ENCODE results near the gene CAVIN3.
"Not testable (repeated sequence)": the region's sequence is repeated elsewhere in the genome, so short reads cannot be mapped to it uniquely, and the experiment has no call there.

CAVIN3 gene

GRCh38 chr11:6326303-6326702, 6.0 kb upstream of the CAVIN3 start:
- DNase-seq (ENCODE audit: low read depth), result no peak

DNA sequence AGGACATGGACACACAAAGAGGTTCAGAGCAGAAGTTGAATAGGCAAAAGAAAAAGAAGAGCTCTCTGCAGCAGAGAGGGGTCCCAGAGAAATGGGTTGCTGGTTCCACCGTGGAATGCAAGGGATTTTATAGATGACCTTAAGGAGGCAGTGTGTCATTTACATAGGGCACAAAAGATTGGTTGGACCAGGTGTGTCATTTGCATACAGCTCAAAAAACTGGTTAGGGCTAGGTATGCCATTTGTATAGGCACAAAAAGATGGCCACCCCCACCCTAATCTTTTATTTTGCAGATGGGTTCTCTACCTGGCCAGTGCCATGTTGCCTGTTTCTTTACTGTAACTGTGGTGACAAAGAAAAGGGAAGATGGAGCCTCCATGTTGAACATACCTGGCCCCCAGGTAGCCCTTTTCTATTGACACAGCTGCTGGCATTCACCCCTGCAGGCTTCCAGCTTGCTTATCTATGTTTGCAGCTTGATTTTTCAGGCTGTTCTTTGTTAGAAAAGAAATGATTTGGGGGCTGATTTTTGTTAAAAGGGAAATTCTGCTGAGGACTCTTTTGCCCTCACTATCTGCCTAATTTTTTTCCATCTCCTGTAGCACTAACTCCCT, 3.1 kb upstream of the CAVIN3 start:
- no peak for DNase-seq (ENCODE audit: low read depth)

DNA sequence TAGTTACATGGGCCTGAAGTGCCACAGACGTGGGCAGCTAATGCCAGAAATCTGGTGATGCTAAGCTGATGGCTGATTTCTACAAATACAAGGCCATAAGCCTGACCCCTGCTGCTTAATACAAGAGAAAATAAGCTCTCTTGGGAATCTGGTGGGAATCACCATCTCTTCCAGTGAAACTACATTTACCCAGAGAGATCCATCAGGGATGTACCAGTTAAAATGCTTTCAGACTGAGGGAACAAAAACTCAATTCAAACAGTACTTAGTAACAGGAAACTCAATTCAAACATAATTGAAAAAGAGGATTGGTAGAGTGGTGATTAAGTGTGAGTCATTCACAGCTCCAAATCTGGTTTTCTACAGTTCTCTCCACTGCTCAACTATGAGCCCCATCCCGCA, 1.7 kb upstream of the CAVIN3 start:
- no peak for DNase-seq (ENCODE audit: low read depth)

GRCh38 chr11:6321356-6321755, 1.1 kb upstream of the CAVIN3 start:
- DNase-seq (ENCODE audit: low read depth), result no peak

DNA sequence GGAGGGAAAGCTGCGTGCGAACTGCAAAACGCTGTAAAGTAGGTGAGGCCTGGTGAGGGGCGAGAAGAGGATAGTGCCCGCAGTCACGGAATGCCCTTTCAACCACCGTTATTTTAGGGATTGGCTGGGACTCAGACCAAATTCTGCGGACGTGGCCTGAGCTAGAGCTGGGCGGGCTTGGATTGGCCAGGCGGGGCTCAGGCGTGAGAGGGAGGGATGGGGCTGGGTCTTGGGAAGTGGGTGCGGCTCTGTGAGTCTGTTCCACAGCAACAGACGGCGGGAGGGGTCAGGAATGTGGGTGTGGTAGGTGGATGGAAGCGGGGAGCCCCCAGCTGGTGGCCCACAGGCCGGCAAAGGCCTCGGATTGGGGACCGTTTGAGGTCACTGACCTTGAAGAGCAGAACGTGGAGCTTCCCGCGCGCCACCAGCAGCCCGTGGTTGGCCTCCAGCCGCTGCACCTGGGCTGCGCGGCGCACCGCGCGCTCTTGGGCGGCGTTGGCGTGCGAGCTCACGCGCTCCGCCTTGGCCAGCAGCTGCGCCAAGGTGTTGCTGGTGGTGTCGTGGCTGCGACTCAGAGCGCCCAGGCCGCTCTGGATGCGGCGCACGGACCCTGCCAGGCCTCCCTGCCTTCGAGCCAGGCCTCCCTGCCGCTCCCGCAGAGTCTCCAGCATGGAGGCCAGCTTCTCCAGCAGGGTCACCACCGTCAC, 444 bp downstream of the CAVIN3 start:
- no peak for DNase-seq (ENCODE audit: low read depth)

- DNase-seq (ENCODE audit: low read depth), result no peak
These were observed 1.1 kb downstream of the CAVIN3 start for GRCh38 chr11:6319001-6319703.

DNA sequence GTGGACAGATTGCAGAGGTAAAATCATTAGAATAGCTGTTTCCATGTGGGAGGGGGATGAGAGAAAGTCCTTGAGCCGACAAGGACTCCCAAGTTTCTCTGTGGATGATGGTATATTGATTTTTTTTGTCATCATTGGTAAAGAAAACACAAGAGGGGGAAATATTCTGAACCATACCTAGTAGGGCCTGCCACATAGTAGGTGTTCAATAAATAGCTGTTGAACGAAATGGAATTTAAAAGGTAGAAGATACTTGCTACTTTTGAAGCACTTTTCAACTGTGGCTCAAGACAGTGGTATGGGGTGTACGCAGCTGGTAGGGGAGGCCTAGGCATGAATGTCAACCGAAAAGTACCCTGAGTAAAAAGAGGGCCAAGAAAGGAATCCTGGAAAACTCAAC, 2.1 kb downstream of the CAVIN3 start:
- DNase-seq (ENCODE audit: low read depth), result no peak

DNA sequence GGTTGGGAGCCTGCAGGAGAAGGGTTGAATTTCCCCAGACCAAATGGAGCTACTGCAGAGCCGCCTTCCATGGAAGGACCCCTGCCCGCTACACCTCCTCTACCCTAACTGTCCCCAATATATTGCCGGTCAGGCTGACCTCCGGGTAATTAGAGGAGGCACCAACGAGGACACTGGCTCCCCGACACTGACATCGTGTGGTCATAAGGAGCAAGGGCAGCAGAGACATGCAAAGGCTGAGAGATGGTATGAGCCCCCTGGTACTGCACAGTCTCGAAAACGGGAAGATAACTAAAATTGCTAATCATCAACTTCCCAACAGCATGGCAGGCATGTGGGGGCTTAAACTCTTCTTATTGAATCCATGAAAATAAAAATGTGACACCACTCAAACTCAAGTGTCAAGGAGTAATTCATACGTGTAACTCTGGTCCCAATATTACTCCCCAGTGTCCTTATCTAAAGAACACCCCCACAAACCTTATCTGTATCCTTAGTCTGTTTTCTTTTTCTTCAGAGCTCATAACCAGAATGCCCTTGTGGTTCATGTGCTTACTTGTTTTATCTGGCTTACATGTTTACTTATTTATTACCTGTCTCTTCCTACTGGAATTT, 4.4 kb downstream of the CAVIN3 start:
- DNase-seq (ENCODE audit: low read depth), result no peak

DNA sequence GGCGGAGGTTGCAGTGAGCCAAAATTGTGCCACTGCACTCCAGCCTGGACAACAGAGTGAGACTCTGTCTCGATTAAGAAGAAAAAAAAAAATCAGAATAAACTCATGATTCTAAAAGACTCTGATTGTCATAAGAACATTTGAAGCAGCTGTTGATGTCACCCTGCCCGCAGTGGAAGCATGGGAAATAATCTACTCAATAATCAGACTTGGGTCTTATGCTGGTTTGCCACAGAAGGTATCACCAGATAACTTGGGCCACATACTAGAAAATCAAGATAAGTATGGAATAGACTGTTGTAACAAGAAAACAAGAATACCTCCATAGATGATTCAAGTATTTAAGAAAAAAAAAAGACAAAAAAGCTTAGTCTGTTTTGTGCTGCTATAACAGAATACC, 8.2 kb downstream of the CAVIN3 start:
- DNase-seq (ENCODE audit: low read depth), result no peak

- no peak for DNase-seq (ENCODE audit: low read depth)
These were observed 12.4 kb downstream of the CAVIN3 start for GRCh38 chr11:6307876-6308275.

GRCh38 chr11:6305297-6305696, 15.0 kb downstream of the CAVIN3 start:
- no peak for DNase-seq (ENCODE audit: low read depth)

- no peak for DNase-seq (ENCODE audit: low read depth)
These were observed 16.6 kb downstream of the CAVIN3 start for GRCh38 chr11:6303661-6304060.

- no peak for DNase-seq (ENCODE audit: low read depth)
These were observed 19.2 kb downstream of the CAVIN3 start for GRCh38 chr11:6301096-6301495.

DNA sequence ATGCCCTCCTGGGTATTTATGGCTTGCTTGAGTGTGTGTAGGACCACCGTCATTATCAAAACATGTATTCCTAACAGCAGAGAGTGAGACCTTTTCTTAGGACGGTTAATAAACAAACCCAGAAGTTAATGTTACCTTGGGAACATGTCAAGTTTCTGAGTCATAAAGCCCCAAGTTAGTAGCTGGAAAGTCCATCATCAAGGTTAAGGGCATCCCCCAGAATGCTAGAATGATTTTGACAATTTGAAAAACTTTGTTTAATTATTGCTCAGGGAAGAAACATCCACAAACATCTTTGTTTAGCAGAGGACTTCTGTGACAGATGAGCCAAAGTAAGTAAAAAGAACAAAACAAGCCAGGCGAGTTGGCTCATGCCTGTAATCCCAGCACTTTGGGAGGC, 20.0 kb downstream of the CAVIN3 start:
- DNase-seq (ENCODE audit: low read depth), result no peak

- DNase-seq (ENCODE audit: low read depth), result no peak
These were observed 21.7 kb downstream of the CAVIN3 start for GRCh38 chr11:6298605-6299004.

- DNase-seq (ENCODE audit: low read depth), result no peak
These were observed 22.5 kb downstream of the CAVIN3 start for GRCh38 chr11:6297831-6298230.

GRCh38 chr11:6285019-6285418, 35.3 kb downstream of the CAVIN3 start:
- DNase-seq (ENCODE audit: low read depth), result no peak

DNA sequence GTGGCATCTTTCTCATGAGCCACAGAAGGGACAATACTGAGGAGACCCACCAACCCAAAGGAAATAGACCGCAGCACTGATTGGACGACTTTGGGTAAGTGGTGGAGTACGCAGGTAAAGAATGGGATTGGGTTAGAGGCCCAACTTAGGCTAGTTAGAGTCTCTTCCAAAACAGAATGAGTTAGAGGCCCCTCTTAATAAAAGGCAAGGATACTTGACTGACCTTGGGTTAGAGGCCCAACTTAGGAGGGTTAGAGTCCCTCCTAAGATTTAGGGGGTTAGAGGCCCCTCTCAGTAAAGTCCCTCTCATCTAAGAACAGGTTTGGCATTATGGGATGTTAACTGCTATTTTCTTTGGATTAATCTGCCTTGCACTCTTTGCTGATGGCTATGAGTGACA, 36.1 kb downstream of the CAVIN3 start:
- DNase-seq (ENCODE audit: low read depth), result no peak

- no peak for DNase-seq (ENCODE audit: low read depth)
These were observed 36.8 kb downstream of the CAVIN3 start for GRCh38 chr11:6283453-6284023.

GRCh38 chr11:6280809-6281208, 39.5 kb downstream of the CAVIN3 start:
- DNase-seq (ENCODE audit: low read depth), result not testable (repeated sequence)

GRCh38 chr11:6273188-6273587, 47.1 kb downstream of the CAVIN3 start:
- DNase-seq (ENCODE audit: low read depth), result no peak

DNA sequence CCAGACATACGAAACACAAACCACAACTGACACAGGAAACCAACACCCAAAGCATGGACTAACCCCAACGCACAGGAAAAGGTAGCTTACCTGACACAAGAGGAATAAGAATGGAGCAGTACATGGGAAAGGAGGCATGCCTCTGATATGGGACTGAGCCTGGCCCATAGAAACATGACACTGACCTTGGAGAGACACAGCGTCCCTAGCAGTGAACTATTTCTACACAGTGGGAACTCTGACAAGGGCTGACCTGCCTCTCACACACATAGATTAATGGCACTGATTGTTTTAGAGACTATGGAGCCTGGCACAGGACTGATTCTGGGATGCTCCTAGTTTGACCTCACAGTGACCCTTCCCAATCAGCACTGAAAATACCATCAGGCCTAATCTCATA, 48.7 kb downstream of the CAVIN3 start:
- no peak for DNase-seq (ENCODE audit: low read depth)

All from stimulated activated CD8-positive, alpha-beta memory T cell treated with anti-CD3 and anti-CD28 coated beads, Interleukin-15, amount 100 ng/mL, for 24 hours (primary cell).